ENCODE measurements around the gene RABGAP1L.
"Not testable (repeated sequence)": the region's sequence is repeated elsewhere in the genome, so short reads cannot be mapped to it uniquely, and the experiment has no call there.

The RABGAP1L gene

DNA sequence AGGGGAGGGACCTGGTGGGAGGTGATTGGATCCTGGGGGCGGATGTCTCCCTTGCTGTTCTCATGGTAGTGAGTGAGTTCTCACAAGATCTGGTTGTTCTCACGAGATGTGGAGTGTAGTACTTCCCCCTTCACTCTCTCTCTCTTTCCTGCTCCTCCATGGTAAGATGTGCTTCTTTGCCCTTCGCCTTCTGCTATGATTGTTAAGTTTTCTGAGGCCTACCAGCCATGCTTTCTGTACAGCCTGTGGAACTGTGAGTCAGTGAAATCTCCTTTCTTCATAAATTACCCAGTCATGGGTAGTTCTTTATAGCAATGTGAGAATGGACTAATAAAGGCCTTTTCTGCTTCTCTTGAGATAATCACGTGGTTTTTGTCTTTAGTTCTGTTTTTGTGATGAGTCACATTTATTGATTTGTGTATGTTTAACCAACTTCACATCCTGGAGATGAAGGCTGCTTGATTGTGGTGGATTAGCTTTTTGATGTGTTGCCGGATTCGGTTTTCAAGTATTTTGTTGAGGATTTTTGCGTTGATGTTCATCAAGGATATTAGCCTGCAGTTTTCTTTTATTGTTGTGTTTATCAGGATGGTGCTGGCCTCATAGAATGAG is 45.5 kb downstream of the RABGAP1L start:
- DNase-seq = no peak

DNA sequence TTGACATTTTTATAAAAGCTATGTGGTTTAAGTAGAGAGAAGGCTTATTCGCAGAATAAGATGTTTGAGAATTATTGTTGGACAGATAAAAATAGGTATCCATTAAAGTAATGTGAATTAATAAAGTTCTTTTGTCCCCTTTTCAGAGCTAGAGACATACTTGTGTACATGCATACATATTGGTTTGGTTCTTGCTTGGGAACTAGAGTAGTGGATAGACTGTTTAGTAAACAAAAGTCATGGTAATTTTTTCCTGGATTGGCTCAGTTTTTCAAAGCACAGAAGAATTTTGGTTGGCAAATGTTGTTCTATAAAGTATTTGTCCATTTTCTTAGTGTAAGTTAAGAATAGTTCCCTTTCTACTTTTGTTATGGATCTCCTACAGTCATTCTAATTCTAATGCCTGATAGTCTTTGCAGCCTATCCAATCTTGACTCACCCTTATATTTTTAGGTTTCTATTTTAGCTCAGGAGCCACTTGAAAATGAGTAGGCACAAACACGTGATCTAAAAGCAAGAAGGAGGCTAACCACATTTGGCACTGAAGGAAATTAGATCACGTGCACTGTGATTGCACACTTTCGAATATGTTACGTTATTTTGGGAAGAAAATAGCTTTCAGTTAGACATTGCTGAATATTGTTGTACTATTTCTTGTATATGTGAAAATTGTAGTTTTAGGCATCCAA is 47.0 kb downstream of the RABGAP1L start:
- DNase-seq = no peak

DNA sequence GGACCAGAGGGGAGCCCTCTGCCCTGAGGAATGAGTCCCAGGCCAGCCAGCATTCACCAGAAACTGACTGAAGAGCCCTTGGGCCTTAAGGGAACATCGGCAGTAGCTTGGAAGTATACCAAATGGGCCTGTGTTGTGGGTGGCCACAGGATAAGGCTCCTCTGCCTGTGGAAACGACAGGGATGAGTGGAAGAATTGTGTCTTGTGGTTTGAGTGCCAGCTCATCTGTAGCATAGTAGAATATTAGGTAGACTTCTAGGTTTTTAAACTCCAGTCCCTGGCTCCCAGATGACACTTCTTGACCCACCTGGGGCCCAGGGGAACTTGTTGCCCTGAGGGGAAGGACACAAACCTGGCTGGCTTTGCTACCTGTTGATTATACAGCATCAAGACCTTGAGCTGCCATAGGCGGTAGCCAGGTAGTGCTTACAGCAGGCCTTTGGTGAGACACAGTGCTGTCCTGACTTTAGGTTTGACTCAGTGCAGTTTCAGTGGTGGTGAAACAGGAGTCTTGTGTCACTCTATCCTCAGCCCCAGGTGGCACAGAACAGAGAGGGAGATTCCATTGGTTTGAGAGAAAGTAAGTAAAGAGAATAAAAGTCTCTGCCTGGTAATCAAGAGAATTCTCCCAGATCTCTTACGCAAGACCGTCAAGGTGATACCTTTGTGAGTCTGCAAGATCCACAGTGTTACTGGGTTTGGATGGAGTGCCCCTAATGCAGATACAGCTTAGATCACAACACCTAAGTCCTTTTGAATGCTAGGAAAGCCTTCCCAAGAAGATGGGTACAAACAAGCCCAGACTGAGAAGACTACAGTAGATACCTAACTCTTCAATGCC is 50.2 kb downstream of the RABGAP1L start:
- DNase-seq = no peak

DNA sequence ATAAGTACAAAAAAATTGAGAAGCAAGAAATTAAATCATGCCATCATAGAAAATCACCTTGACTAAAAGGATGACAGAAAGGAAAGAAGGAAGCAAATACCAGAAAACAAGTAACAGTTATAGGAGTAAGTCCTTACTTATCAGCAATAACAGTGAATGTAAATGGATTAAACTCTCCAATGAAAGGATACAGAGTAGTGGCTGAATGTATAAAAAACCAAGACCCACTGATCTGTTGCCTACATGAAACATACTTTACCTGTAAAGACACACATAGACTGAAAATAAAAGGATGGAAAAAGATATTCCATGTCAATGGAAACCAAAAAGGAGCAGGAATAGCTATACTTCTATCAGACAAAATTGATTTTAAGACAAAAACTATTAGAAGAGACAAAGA is 52.2 kb downstream of the RABGAP1L start:
- no peak for DNase-seq

DNA sequence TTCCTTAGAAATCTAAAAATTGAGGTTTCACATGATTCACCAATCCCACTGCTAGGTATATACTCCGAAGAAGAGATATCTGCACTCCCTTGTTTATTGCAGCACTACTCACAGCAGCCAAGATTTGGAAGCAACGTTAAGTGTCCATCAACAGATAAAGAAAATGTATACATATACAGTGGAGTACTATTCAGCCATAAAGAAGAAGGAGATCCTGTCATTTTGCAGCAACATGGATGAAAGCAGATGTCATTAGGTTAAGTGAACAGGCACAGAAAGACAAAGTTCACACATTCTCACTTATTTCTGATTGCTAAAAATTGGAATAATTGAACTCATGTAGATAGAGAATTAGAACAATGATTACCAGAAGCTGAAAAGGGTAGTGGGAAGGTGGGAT is 56.4 kb downstream of the RABGAP1L start:
- no peak for DNase-seq

DNA sequence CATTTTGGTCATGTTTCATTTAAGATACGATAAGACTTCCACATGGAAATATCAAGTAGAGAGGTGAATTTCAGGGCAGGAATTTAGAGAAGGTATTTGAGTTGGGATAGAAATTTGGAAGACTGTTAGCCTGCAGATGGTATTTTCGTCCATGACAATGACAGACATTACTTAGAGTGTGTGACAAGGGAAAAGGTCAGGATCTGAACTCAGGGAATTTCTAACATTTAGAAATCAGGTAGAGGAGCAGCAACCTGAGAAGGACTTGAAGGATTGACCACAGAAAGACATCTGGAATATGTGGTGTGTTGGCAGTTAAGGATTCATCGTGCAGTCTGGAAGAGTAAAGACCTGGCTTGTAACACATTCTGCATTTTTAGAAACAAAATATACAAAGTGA is 57.9 kb downstream of the RABGAP1L start:
- DNase-seq = no peak

DNA sequence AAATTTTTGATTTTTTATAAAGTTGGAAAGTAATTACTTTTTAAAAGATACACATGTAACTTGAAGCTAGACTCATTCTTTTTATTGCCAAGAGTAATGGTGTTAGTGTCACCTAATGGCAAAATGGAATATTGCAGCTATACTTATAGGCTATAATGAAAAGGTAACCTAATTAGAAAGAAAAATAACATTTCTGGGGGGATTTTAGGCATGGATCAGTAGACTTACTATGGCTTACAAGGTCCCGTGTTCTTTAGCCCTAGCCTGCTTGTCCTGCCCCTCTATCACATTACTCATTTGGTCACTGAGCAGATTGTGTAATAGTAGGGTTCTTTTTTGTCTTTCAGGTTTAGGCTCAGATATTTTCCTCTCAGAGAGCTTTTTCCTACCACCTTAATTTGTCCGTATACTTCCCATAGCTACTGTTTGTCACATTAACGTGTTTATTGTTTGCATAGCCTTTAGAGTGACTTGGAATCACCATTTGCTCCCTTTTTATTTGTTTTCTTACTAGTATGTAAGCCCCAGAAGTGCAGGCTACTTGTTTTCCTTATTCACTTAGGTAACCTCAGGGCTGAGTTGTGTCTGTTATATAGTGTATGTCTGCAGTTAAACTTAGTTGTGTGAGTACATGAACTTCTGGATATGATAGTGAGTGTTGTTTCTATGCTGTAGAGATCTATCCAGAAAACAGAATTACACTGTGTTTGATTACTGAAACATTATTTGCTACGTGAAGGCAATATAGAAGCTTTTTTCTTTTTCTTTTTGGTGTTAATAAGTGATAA is 58.7 kb downstream of the RABGAP1L start:
- no peak for DNase-seq

DNA sequence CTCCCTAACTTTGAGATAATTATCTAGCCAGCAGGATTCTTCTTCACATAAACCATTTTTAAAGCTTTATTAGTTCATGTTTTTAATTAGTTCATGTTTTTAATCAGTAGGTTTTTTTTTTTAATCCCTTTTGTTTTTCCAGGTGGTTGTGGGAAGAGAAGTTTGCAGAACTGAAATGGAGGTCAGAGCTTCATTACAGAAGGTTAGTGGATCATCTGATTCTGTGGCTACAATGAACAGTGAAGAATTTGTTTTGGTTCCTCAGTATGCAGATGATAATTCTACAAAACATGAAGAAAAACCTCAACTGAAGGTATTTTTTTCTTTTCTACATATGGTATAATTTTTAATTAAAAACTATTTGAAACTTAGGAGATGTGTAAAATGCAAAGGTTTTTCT is 59.7 kb downstream of the RABGAP1L start:
- no peak for DNase-seq

DNA sequence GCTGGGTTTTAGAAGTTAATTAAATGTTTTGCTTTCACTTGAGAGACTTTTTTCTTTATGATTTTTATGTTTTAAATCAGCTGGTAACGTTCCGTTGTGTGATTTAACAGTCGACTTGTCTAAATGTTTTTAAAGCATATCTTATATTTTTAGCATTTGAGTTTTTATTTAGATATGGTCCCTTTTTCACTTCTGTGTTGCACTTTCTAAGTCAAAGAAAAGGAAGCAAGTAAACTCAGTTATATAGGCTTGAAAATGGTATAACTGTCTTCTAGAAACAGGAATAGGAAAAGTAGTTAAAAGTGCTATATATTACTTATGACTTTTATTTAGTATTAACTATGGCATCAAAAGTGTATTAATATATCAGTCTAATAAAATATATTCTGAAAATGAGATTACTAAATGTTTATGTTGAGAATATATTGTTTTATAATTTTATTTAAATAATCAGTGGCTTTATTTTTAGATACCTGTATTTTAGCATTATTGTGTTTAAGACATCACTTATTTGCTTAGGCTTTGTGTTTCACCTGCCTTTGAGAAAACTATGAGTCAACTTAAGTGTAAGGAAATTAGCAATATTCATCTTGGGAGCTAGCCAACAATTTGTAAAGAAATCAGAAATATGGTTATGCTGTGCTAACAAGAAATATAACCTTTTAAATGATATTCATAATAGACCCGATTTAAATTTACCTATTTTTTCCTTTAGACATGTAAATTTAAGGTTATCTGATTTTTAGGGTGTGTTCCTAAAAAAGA is 60.5 kb downstream of the RABGAP1L start:
- no peak for DNase-seq

DNA sequence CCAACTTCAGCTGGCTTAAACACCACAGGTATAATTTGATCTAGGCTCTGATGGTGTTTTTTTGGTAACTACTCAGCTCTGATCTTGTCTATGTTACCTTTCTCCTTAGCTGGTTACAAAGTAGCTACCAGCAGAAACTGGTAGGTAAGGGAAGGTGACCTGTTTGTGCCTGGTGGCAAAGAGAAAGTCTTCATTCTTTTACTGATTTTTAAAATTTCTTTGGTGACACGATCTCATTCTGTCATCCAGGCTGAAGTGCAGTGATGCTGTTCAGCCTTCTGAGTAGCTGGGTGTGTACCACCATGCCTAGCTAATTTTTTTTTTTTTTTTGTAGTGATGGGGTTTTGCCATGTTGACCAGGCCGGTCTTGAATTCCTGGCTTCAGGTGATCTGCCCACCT is 62.4 kb downstream of the RABGAP1L start:
- DNase-seq = no peak

DNA sequence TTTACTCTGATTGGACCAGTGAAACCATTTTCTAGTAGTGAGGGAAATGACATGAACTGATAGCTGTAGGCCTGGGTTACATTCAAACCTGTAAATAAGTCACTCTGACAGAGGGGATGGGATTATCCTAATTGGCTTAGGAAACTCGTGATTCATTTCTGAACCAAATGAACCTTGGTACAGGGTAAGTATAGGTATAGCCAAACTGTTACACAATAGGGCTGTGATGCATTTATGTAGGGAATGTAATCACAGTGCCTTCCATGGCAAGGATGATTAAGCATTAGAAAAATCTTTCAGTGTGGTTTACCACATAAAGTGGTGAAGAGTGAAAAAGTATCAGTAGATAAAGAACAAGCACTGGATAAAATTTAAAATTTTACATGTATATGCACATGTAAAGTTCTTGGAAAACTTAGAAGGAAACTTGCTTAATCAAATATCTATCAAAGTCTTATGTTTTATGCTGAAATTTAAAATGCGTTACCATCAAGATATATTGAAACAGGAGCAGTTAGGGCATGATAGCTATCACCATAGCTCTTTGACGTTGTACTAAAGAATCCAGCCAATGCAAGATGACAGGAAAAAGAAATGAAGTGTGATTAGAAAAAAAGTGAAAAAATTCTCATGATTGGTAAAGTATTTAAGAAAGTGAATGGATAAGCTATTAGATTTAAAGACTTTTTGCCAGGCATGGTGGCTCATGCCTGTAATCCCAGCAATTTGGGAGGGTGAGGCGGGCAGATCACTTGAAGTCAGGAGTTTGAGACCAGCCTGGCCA is 63.0 kb downstream of the RABGAP1L start:
- no peak for DNase-seq

DNA sequence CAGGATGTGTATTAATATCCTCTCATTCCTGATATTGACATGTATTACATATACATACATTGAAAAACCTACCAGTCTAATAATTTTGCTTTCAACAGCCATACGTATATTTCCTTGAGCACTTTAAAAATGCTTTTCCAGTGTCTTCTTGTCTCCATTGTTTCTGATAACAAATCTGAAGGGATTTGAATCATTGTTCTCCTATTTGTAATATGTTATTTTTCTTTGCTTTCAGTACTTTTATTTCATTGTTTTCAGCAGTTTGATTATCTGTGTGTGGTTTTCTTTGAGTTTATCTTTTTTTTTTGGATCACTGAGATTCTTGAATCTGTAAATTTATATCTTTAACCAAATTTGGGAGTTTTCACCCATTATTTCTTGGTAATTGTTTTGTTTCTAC is 65.3 kb downstream of the RABGAP1L start:
- DNase-seq = no peak

DNA sequence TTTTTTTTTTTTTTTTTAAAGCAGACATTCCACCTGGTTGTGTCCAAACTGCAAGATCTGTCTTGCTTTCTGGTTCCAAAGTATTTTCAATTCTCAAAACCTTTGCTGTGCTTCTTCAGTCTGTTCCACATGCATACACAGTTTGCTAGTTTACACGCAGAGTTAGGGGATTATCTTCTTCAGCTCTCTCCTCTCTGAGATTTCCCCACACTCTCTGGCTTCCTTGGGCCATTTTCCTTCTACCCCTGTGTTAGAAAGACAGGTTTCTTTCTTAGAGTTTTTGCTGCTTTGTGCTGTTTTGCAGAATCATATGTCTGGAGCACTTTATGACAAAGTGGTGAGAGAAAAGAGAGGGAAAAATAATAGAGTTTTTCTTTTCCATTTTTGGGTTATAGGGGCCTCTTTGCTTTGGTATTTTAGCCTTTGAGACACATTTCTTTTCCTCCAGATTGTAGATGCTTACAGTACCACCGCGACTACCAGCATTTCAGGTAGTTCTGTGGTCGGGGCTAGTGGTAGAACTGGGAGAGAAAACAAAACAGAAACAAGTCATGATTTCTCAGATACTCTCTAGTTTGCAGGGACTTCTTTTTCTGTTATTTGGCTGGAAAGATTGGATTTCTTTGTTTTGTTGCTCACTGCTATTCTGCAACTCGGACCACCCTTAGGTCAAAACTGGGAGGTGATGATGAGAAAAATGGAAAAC is 66.3 kb downstream of the RABGAP1L start:
- no peak for DNase-seq

DNA sequence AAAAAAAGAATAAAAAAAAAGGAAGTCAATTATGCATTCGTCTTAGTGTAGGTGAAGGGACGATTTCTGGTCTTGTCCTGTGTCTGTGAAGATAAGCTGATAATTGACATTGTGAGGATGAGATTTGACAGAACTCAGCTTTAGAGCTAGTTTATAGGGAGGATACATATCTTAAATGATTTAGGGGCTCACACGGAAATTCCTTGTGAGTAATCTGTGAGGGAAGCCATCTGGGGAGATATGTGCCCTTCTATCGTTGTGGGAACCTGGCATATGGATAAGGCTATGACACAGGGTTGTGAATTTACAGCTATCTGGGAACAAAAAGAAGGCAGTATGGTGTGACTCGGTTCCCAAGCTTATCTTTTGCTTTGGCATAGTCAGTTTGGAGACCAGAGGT is 71.1 kb downstream of the RABGAP1L start:
- DNase-seq = no peak

DNA sequence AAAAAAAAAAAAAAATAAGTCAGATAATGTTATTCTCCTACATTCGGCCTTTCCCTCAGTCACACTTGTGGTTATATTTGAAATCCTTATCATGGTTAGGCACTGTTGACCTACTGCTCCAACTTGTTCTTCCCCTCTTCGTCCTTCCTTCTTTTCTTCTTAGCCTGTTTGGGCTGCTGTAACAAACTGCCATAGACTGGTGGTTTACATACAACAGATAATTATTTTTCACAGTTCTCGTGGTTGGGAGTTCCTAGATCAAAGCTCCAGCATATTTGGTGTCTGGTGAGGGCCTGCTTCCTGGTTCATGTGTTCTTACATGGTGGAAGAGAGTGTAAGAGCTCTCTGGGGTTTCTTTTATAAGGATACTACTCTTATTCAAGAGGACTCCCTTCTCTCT is 73.4 kb downstream of the RABGAP1L start:
- no peak for DNase-seq

DNA sequence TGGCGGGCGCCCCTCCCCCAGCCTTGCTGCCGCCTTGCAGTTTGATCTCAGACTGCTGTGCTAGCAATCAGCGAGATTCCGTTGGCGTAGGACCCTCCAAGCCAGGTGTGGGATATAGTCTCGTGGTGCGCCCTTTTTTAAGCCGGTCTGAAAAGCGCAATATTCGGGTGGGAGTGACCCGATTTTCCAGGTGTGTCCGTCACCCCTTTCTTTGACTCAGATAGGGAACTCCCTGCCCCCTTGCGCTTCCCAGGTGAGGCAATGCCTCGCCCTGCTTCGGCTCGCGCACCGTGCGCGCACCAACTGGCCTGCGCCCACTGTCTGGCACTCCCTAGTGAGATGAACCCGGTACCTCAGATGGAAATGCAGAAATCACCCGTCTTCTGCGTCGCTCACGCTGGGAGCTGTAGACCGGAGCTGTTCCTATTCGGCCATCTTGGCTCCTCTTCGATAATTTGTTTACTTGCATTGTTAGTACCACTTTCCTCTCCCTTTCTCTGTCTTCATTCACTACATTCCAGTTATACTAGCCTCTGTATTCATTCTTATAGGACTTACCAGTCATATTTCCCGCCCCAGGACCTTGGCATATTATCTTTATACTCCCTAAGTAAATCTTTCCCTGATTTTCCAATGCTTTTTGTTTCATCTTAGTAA is 79.7 kb downstream of the RABGAP1L start:
- DNase-seq = not testable (repeated sequence)

DNA sequence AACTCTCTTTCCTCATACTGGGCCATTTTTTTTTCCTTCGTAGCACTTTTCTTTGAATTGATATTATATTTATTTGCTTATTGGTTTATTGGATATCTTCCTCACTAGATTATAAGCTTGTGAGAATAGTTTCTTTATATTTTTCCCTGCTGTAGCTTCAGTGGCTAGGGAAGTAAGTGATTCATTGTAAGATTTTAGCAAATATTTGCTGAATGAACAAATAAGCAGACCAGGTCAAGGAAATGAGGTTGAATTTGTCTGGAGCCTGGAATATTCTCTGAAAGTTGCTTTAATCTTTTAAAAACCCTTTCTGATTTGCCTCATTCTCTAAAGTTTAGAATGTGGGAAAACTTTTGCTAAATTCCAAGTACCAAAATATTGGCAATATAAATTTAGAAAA is 80.2 kb downstream of the RABGAP1L start:
- no peak for DNase-seq

DNA sequence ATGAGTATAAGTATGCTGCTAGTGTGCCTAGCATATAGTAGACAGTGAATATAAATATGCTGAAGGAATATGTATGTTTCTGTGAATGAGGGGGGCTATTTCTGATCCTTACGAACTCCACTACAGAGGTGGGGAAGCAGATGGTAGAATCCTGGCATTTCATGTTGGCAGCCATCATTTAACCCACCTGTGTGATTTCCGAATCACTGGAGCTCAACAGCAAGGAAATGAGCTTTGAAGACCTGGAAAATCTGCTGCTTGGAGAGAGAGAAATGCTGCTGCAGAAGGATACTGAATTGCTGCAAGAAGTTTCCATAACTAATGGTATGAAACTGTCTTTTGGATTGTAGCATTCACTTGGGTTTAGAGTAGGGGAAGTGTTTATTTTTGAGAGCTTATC is 83.5 kb downstream of the RABGAP1L start:
- DNase-seq = no peak

DNA sequence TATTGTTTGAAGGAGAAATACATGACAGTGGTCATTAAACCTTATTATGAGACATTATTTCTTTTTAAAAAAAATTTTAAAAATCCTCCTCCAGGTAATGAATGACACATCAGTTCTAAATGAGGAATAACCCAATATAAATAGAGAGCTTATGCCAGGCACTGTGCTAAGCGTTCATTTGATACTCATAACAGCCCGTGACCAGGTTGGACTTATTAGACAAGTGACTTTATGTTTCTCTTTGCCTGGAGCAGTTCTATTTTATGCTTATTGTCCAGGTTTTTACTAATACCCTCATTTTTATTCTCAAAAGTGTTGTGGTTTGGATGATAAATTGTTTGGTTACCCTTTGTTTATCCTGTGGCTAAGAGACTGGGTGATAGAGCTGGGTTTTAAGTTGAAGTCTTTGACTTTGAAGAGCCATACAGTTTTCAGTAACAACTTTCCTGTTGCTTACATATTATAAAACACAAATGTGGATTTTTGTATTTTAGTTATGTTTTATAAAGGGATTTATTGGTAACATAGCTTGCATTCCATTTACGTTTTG is 84.2 kb downstream of the RABGAP1L start:
- DNase-seq = no peak

DNA sequence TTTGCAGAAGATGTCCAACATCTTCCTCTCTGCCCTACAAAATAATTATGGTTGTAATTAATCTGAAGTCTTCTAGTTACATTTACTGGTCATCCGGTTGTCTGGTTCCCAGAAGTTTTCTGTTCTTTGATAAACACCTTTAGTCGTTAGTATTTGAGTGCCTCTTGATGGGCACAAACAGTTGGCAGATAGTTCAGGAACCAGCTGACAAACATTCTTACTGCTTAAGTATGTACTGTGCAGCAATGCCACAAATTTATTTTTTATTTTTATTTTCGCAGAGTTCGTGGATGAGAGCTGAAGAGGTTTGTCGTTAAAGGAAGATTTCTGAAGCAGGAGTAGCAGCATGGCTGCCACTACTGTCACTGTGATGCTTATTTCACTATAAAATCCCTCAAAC is 84.7 kb downstream of the RABGAP1L start:
- no peak for DNase-seq

Data from cortex of kidney (tissue), 1 donor.